NCI-H146 (cell line): ENCODE results near the gene FLRT3.
A peak's percentile ranks its signal among the peaks of the same experiment; 100 is the strongest.

Experiments used
- DNase-seq: peaks from one replicate; lab custom pipeline; 2025; lab: John Stamatoyannopoulos, UW

Gene FLRT3

GRCh38 chr20:14337400-14338171, at the start of gene FLRT3:
FLRT3 (minus strand) TSS chr20:14337612; CDS start chr20:14327506, 10,106 bp downstream.
- peak; percentile 95 for DNase-seq

GRCh38 chr20:14386726-14387125, 49.3 kb upstream of the FLRT3 start:
- DNase-seq = no peak

GRCh38 chr20:14385176-14385740, 47.8 kb upstream of the FLRT3 start:
- no peak for DNase-seq

DNA sequence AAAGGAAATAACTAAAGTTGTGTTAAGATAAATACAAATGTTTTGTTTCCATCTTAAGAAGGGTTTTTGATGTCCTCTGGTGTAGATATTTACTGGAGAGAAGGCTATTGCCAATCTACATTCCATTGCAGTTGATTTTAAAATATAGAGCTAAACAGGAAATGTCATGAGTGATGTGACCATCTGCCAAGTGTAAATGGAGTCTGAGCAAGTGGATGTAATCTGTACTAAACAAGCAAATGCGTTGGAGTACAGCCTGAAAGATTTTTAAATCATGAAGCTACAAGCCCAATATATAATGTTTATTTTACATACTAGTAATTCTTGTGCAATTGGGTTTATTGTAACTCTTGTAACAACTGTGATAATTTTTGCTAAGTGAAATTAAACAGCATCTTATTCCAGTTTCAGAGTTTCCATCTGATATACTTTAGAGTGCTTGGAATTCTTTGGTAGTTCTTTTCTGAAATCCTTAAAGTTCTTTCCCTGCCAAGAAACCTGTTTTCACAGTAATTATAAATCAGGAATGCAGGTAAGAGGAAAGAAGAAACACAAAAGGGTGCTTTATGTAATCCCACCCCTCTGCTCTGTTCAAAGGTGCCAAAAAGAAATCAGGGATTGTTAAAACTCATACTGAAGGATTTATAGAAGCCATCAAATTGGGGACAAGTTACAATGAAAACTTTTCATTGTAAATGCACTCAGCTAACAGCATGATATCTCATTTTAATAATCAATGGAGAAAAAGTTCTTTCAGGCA, 47.2 kb upstream of the FLRT3 start:
- DNase-seq = no peak

GRCh38 chr20:14383335-14383734, 45.9 kb upstream of the FLRT3 start:
- no peak for DNase-seq

DNA sequence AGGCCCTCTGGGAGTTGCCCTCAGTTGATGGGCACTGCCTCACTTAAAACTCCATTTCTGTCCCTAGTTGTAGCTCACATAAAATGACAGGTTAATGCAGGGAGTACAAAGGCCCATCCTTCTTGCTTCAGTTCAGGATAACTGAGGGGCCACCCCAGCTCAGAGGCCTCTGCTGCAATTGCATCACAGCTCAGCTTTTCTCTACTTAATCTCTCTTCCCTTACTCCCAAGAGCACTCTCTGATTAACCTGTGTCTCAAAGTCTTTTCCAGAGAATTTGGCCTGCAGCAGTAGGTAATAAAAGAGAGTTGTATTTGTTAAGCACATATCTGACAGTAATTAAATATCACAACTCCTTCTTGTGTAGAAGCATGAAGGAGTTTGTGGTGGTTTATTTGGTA, 40.9 kb upstream of the FLRT3 start:
- DNase-seq = no peak

- peak; percentile 78 for DNase-seq
Measured at GRCh38 chr20:14375416-14375985, 38.1 kb upstream of the FLRT3 start.

DNA sequence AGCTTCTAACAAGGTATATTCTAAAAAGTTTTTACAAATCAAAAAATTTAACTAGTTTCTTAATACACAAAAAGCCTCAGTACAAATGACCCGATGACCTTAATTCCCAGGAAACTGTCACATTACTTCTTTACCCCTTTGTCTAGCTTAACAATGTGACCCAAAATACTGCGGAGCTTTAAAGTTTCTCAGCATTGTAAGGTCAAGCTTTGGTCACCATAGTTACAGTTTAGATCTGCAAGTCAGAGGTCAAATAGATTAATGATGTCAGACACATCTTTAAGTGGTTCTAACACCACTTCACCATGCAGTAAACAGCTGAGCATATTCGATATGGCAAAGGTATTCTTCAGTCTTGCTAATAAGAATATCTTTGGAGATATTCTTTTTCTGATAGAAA, 36.8 kb upstream of the FLRT3 start:
- DNase-seq = no peak

GRCh38 chr20:14361509-14362345, 24.3 kb upstream of the FLRT3 start:
- DNase-seq = no peak

GRCh38 chr20:14360416-14360815, 23.0 kb upstream of the FLRT3 start:
- DNase-seq = no peak

DNA sequence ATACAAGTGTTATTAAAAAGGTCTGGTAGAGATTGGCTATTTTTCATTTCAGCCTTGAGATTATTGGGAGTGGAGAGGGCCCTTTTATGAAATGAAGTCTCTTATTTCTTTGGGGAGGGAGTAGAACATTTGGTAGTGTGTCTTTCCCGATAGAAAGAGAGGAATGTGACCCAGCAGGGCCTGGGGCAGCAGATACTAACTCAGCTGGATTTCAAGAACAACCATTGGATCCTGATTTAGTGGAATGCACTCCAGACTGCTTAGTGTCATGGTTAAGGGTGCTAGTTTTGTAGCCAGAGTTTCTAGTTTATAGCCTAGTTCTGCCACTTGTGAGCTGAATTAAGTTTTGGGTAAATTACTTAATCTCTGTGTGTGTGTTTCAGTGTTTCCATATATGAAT, 18.4 kb upstream of the FLRT3 start:
- no peak for DNase-seq

GRCh38 chr20:14344746-14345145, 7.3 kb upstream of the FLRT3 start:
- DNase-seq = peak; percentile 44

- DNase-seq = no peak
Measured at GRCh38 chr20:14343491-14344065, 6.2 kb upstream of the FLRT3 start.

DNA sequence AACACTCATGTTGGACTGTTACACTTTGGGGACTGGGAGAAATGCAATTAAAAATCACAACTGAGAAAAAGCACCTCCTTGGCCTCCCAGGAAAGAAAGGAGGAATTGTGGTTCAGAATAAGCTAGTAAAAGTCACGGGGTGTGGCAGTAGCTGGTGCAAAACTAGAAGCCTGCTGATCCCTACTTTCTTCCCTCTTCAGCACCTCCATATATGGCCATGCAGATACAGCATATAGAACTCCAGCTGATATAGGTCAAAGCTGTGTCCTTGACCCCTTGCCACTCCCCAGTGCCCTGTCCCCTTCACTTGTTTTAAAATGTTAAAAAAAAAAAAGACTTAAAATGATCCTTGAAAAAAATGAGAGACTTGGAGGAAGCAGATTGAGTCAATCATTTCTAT, 5.5 kb upstream of the FLRT3 start:
- no peak for DNase-seq

GRCh38 chr20:14341801-14342200, 4.4 kb upstream of the FLRT3 start:
- no peak for DNase-seq

DNA sequence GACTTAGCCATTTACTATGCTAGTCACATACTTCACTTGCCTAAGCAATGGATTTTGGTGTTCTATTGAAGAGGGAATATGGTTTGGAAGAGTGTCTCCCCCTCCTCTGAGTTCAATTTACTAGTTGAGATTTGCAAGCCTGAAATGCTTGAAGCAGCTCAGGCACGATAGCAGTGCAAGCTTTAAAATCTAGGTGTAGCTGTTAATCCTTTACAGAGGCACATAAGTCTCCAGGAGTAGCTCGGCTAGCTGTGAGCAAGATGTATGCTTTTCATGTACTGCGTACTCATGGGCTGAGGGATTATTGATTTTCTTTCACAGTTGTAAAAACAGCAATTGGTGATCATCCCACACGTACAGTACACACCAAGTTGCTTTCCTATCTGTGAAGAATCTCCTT, 726 bp downstream of the FLRT3 start:
- DNase-seq = peak; percentile 59

DNA sequence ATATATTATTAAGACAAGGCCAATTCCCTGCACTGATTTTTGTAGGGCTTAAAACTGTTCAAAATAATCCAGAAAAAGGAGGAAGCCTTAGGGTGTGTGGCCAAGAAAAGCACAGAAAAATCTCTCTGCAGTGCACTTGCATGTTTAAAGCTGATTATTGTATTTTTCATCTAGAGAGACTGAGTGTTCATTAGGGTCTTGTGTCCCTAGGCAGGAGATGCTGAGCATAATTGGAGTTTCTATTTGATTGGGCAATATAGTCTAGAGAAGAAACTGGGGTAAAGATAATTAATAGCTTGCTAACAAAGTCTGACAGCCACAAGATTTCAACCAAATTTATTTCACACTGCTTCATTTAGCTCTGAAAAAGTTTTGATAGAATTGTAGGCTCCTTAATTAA, 2.4 kb downstream of the FLRT3 start:
- DNase-seq = no peak

DNA sequence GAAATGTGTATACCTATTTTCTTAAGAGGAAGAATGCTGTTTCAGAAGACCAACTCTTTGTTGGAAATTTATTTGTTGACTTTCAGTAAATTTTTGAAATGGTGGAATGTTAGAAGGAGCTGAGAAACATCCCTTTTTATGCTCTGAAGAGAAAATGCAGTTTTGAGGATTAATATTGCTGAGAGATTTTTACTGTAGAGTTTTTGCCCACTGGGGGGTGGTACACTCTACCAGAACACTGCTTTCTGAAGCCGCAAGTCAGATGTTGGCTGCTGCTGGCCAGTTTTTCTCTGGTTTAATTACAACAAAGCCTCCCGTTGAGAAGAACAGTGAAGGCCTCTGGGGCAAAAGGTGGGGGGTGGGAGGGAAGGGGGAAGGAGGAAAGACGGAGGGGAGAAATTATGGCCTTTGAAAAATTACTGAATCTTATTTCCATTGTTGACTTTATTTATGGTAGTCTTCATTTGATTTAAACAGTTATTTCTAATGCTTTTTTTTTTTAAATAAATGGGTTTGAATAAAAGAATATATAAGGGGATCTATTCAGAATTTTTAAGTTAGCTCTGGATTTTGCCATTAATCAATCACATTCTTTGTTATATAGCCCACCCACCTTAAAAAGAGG, 3.0 kb downstream of the FLRT3 start:
- peak; percentile 91 for DNase-seq

- no peak for DNase-seq
Measured at GRCh38 chr20:14333721-14334120, 3.7 kb downstream of the FLRT3 start.

DNA sequence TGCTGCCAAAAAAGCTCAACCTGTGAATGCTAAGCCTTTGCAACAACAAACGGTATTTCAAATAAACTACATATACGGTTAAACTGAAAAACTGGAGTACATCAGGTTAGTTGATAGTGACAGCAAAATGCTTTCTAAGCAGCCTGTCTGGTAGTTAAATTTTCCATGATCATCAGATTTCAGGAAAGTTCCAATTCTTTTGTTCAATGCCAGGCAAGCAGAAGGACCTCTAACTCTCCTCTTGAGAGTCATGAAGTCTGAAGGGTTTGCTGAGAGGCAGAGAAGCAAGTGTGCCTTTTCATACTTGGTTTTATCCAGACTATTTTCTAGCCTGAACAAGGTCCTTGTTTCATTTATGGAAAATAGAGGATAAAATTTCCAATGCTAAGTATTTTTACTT, 4.5 kb downstream of the FLRT3 start:
- no peak for DNase-seq

GRCh38 chr20:14331646-14332045, 5.8 kb downstream of the FLRT3 start:
- DNase-seq = peak; percentile 82
